NCI-H146 treated with DMSO at 0.1 percent for 48 hours (cell line): Measurements from ENCODE around the gene MYH10.

Experiments
- DNase-seq: peaks from one replicate; lab custom pipeline; 2025; ENCODE audit not compliant: unreplicated experiment; lab: John Stamatoyannopoulos, UW

The MYH10 gene

DNA sequence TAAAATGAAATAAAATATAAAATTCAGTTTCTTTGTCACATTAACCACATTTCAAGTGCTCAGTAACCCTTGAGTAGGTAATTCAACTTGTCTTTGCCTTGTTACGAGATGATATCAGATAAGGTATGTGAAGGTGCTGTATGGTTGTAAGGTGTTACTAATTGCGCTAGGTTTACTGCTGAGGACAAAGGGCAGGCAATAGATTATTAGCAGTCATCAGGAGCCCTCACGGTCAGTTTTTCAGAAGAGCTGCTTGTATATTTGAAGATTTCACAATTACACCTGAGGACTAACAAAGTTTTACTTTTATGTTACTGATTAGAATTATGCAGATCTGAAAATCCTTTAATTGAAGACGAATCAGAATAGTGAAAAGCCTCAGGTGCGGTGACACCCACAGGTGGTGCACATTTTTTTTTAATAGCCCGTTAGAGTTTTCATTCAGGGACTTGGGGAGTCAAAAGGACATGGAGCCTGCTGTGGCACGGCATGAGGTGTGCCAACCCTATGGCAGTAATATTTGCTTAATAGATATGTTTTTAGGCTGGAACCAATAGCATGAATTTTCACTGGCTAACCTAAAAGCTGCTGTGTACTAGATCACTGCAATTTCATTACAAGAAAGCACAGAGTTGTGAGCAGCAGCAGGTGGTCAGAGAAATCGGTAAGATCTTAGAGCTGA, 178.5 kb downstream of the MYH10 start:
- peak; percentile 49 for DNase-seq

DNA sequence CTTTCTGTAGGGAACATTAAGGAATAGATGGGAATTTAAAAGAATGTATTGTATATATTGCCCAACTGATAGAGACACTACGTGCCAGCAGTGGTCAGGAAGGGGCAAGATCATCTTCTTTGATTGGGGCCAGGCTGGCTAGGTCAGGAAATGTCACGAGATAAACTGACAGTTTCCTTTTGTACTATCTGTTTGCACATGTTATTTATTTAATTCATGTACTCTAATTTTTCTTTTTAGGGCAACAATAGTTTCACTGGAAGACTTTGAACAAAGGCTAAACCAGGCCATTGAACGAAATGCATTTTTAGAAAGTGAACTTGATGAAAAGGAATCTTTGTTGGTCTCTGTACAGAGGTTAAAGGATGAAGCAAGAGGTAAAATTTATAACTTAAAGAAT, 182.2 kb downstream of the MYH10 start:
- no peak for DNase-seq

GRCh38 chr17:8447799-8448198, 182.7 kb downstream of the MYH10 start:
- no peak for DNase-seq

DNA sequence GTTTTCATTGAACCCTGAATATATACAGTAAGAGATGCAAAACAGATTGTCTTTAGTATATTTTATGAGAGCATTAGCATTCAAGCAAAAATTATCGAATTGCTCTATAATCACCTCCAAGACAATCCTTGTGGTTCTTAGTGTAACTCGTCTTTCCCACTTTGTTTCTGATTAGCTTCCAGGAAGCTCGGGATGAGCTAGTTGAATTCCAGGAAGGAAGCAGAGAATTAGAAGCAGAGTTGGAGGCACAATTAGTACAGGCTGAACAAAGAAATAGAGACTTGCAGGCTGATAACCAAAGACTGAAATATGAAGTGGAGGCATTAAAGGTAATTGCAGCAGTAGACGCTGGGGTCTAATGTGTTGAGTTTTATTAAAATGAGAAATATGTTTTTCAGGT, 185.0 kb downstream of the MYH10 start:
- no peak for DNase-seq

DNA sequence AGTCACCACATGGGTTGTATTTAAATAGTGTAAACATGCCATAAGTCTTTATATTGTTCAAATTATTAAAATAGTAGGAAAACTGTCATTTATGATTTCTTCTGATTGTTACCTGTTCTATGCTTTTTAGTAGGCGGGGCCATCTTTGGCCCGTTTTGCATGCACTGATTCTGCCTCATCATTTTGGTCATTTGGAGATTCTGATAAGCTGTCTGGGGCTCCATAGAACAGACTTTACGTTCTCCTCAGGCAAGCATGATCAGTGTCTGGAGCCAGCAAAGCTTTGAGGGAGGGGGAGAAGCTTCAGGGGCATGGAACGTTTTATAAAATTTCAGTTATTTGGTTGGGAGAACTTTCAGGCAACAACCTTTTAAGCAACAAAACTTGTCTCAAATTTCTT, 186.0 kb downstream of the MYH10 start:
- DNase-seq: no peak

DNA sequence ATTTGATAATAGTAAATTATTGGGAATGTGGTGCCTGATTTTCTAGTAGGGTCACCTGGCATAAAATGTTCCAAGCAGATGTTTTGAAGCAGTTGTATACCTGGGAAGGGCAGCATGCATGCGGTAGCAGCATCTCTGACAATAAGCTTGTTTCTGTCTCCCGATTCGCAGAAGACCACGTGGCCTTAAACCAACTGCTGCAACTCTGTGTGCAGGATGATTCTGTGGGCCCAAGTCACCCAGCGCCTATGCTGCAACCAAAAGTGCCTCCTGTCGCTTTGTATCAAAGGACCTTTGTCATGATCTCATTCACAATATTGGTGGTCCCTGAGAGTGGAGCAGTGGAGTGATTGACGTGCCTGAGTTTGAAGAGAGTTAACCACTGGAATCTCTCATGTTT, 186.8 kb downstream of the MYH10 start:
- no peak for DNase-seq

GRCh38 chr17:8442310-8442709, 188.2 kb downstream of the MYH10 start:
- DNase-seq: no peak

DNA sequence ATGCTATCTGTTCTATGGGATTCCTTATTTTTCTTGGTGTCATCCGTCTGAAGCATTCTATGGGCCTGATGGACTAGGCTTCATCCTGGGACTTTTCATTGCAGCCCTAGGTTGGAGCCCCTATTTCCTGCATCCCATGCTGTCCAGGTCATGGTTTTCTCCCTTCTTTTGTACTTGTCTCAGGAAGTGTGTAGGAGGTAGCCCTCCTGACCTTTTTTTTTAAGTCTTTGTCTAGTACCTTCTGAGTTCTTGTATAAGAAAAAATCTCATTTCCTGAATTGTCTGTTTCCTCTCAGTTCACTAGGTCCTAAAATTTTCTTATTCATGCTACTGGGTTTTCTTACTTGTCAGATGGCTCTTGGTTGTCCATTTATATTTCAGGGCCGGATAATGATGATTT, 188.8 kb downstream of the MYH10 start:
- DNase-seq: no peak

DNA sequence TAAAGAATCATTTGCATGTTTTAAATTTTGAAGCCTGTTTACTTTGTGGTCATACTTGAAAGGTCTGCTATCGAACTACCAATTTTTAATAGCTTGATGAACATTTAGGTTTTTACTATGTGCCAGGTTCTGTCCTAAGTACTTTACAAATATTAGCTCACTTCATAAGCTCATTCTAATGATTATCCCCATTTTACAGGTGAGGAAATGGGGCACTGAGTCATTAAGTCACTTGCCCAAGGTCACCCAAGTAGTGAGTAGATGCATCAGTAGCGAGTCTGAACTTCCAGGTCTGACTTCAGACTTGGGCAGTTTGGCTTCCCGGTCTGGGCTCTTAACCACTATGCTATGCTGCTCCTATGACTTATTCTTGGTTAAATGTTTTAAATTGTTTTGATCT, 190.8 kb downstream of the MYH10 start:
- DNase-seq: no peak

DNA sequence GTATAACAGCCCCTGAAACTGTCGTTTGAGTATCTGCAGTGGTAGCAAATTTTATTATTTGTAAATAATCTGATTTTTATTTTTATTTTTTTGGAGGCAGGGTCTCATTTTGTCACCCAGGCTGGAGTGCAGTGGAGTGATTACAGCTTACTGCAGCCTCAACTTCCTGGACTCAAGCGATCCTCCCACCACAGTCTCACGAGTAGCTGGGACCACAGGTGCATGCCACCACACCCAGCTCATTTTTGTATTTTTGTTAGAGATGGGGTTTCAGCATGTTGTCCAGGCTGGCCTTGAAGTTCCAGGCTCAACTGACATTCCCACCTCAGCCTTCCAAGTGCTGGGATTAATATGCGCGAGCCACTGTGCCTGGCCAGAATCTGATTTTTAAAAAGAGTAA, 192.1 kb downstream of the MYH10 start:
- DNase-seq: no peak

DNA sequence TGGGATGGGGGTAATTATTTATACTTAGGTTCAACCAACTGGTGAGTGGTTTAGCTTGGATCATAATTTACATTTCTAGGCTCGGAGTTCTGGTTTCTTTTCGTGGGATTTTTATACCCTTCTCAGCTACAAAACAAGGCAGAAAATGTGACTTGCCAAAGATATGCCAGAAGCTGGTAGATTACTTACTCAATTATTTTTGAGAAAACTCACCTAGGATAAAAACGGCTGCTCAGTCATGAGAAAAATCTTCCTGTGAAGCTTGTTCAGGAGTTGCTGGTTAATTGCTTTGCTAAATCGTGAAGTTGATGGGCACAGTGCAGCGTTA, 193.7 kb downstream of the MYH10 start:
- no peak for DNase-seq

DNA sequence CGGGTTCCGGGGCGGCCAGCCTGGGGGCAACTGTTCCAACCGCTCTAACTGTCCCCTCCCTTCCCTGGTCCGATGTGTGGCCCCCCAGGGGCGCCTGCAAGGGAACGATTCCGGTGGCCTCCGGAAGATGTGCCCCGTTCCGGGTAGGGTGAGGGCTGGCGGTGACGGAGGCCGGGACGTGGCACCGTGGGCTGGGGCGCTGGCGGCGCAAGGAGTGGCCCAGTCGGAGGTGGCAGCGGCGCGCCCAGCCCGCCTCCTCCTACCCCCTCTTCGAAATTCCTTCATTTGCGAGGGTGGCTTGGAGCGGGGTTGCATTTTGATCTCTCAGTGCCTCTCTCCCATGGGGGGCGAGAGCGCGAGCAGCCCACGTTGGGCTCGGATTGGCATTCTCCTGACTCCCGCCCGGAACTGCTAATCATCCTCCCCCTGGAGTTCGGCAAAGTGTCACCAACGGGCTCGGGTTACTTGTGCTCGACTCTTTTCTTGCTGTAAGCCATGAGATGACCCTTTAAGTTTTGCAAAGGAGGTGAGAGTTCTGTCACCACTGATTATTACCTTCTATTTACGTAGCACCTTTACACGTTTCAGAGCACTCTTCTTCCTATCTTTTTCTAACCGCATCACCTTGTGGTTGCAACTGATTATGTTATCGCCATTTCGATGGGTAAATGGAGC, 194.2 kb downstream of the MYH10 start:
- DNase-seq: peak; percentile 31

DNA sequence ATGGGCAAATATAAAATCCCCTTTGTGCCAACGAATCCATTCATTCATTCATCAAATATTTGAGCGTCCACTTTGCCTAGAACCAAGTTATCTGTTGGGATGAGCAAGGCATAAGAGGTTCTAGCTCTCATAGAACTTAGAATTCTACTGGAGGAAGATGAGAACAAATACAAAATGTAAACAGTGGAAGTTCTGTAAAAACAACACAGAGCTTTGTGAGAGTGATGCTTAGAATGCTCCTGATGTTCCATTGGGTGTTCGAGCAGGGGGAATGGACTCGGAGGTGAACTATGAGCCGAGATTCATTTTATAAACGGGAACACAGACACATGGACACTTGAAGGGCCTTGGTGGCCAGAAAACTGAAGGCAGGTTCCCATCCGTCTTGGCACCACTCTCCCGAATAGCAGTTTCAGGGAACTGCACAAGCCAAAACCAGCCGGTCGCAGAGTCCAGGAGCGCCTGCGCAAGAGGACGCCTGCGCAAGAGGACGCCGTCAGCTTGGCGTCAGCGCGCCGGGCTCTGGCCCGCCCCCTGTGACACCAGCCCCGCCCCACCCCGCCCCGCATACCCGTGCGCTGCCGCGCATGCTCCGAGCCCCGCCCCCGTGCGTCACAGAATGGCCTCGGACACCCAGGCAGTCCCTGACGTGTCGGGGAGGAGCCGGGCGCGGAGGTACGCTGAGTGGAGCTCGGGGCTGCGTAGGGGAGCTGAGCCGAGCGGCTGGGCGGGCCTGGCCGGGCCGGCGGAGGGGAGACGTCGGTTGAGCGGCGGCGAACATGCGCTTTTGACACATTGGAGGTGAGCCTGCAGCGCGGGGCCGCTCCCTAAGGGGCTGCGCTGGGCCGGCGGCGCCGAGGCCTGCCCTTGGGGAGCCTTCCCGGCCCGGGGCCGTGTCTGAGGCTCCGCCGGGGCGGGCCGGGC, 195.0 kb downstream of the MYH10 start, which contains the start of gene NDEL1:
Gene NDEL1 (plus strand): TSS at position 640 of the 924 bp plus-strand sequence. CDS start 8,388 bp downstream, outside the sequence.
- DNase-seq: peak; percentile 90

DNA sequence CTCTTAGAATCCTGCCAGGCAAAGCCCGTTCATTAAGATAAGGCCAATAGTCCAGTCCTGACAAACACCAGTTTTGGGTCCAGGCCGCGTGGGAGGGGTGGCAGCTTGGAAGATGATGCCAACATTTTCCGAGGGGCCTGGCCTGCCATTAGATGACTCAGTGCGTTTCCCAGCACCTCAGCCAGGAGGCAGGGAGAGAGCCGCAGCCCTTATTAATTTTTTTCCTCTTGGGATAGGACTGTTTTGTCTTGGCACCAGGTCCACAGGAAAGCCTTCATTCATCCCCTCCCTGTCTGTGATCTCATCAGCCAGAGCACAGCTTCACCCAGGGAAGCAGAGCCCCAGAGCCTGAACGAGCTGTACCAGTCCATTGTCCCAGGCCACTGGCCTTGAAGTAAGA, 199.6 kb downstream of the MYH10 start:
- DNase-seq: no peak

- DNase-seq: no peak
These were observed 203.7 kb downstream of the MYH10 start for GRCh38 chr17:8426802-8427201.

GRCh38 chr17:8426094-8426720, 204.3 kb downstream of the MYH10 start:
- no peak for DNase-seq
